Keratinocyte (primary cell): Measurements from ENCODE around the gene KMT5C. TPM values are rescaled to one million over a fixed set of nuclear protein-coding genes. Genes with fewer than 3 reads are reported as not detected.

Source experiments
- DNase-seq: peaks from one replicate; pipeline ENCODE4 v3.0.0-alpha.2; 2011; ENCODE audit warnings: low read depth, missing footprints, low spot score
- FAIRE-seq: peaks from 2 replicates; lab custom pipeline; 2011; peaks lifted over from hg19 to GRCh38; lab: Jason Lieb, UNC
- H2AFZ ChIP-seq: 2 replicates; pipeline ENCODE4 v1.6.0; 2012; ENCODE audit warnings: low read length, control low read depth, inconsistent platforms; ENCODE audit not compliant: control insufficient read depth
- H3K27ac ChIP-seq: 2 replicates; pipeline ENCODE4 v1.5.1; 2011; ENCODE audit warnings: low read length; ENCODE audit not compliant: control insufficient read depth, insufficient read depth
- H3K27me3 ChIP-seq: 3 replicates; pipeline ENCODE4 v1.6.0; 2011; ENCODE audit warnings: low read length; ENCODE audit not compliant: control insufficient read depth, insufficient read depth; ENCODE audit errors: extremely low read depth
- H3K36me3 ChIP-seq, 2 experiments: 2 replicates in 1 of 2; 3 replicates in 1 of 2; pipeline ENCODE4 v1.5.1; 2011; ENCODE audit warnings: low read length in 2 of 2, mild to moderate bottlenecking in 1 of 2; ENCODE audit not compliant: control insufficient read depth in 2 of 2, insufficient read depth in 2 of 2; ENCODE audit errors: extremely low read depth in 1 of 2
- H3K4me1 ChIP-seq: 3 replicates; pipeline ENCODE4 v1.5.1; 2011; ENCODE audit warnings: low read length; ENCODE audit not compliant: control insufficient read depth, insufficient read depth; ENCODE audit errors: extremely low read depth
- H3K4me2 ChIP-seq: 3 replicates; pipeline ENCODE4 v1.6.0; 2011; ENCODE audit warnings: low read depth, low read length; ENCODE audit not compliant: control insufficient read depth, insufficient read depth; ENCODE audit errors: extremely low read depth
- H3K4me3 ChIP-seq, 3 experiments: fragments of 200-600 bp in 1 of 3; sonication (generic) in 1 of 3; 2 replicates in 2 of 3; 3 replicates in 1 of 3; pipeline ENCODE4 v1.5.1; 2011 to 2016; ENCODE audit warnings: low read length in 3 of 3, mild to moderate bottlenecking in 3 of 3, control low read depth in 2 of 3, inconsistent platforms in 1 of 3, low read depth in 1 of 3, mixed read lengths in 1 of 3, mixed run types in 1 of 3, moderate library complexity in 1 of 3; ENCODE audit not compliant: control insufficient read depth in 2 of 3, insufficient read depth in 2 of 3; ENCODE audit errors: extremely low read depth in 1 of 3
- H3K79me2 ChIP-seq: 2 replicates; pipeline ENCODE4 v1.6.0; 2012; ENCODE audit warnings: low read length; ENCODE audit not compliant: control insufficient read depth, insufficient read depth
- H3K9ac ChIP-seq: 3 replicates; pipeline ENCODE4 v1.6.0; 2011; ENCODE audit warnings: low read length; ENCODE audit not compliant: control insufficient read depth, insufficient read depth; ENCODE audit errors: extremely low read depth
- H3K9me1 ChIP-seq: 3 replicates; pipeline ENCODE4 v1.6.0; 2011; ENCODE audit warnings: low read length; ENCODE audit not compliant: control insufficient read depth, insufficient read depth; ENCODE audit errors: extremely low read depth
- H3K9me3 ChIP-seq: 2 replicates; pipeline ENCODE4 v1.5.1; 2012; ENCODE audit warnings: low read depth, low read length; ENCODE audit not compliant: control insufficient read depth
- H4K20me1 ChIP-seq: 3 replicates; pipeline ENCODE4 v1.6.0; 2011; ENCODE audit warnings: low read length; ENCODE audit not compliant: control insufficient read depth, insufficient read depth; ENCODE audit errors: extremely low read depth
- EZH2 ChIP-seq: IDR thresholded peaks from one replicate; pipeline ENCODE4 v1.6.1; 2012; ENCODE audit warnings: inconsistent platforms, mild to moderate bottlenecking, low read length, moderate library complexity
- dilution Hi-C: fragments of 300-500 bp; cut with MboI; formaldehyde crosslinking; loops from one replicate; pipeline ENCODE4 v1.7.0; 2020; ENCODE audit warnings: low sequenced_read_pairs; ENCODE audit not compliant: extremely low pct_ligation_motif_present
- polyA plus RNA-seq, 5 experiments: library from polyadenylated mRNA; depleted of rRNA in 3 of 5; stranded (reverse) in 3 of 5; stranded (forward) in 1 of 5; unstranded in 1 of 5; fragments of >200 nt; gene quantifications; 1 replicate in 1 of 5; 2 replicates in 3 of 5; 3 replicates in 1 of 5; pipeline versions ENCODE4 v1.2.1 to v1.2.3, GENCODE V29; 2011 to 2012; ENCODE audit warnings: missing spikeins in 2 of 5, low read depth in 1 of 5, low replicate concordance in 1 of 5
- TF ChIP-seq, protein P1 (sequence below), 3 experiments: IDR thresholded peaks in 1 of 3; conservative IDR thresholded peaks in 1 of 3; optimal IDR thresholded peaks in 1 of 3; 2 replicates in 2 of 3; 3 replicates in 1 of 3; pipeline versions ENCODE3 to v1.5.1; 2011; ENCODE audit warnings: low read length in 3 of 3, mild to moderate bottlenecking in 3 of 3, moderate library complexity in 2 of 3, control low read depth in 1 of 3, inconsistent platforms in 1 of 3; ENCODE audit not compliant: insufficient read depth in 2 of 3; ENCODE audit errors: extremely low read depth in 1 of 3

Gene KMT5C
- polyA plus RNA-seq, 1 donor (not counting 4 experiments of a cell fraction or from before 2014, with no cell fraction given) = 4.3 TPM

GRCh38 chr19:55366790-55367189 is 27.1 kb downstream of the KMT5C start:
- Histone ChIP-seq H3K9me1 (no peaks in the 10 kb centered on the region), H4K20me1 (no peaks in the 10 kb centered on the region), H2AFZ (no peak overlapping the region), H3K9me3 (no peaks in the 10 kb centered on the region), H3K79me2 (no peaks in the 10 kb centered on the region), H3K27ac (no peak overlapping the region), H3K4me2 (no peak overlapping the region), H3K27me3 (peaks cover 7% of the 10 kb centered on the region), H3K9ac (no peak overlapping the region), H3K4me1 (peaks cover 15% of the 10 kb centered on the region), H3K36me3 (no peaks in the 10 kb centered on the region), H3K4me3 (no peak overlapping the region)
- no peak for FAIRE-seq
- DNase-seq = no peak
- dilution Hi-C loops = no loop called here
- no peak for TF ChIP-seq EZH2
- TF ChIP-seq, protein P1, sequence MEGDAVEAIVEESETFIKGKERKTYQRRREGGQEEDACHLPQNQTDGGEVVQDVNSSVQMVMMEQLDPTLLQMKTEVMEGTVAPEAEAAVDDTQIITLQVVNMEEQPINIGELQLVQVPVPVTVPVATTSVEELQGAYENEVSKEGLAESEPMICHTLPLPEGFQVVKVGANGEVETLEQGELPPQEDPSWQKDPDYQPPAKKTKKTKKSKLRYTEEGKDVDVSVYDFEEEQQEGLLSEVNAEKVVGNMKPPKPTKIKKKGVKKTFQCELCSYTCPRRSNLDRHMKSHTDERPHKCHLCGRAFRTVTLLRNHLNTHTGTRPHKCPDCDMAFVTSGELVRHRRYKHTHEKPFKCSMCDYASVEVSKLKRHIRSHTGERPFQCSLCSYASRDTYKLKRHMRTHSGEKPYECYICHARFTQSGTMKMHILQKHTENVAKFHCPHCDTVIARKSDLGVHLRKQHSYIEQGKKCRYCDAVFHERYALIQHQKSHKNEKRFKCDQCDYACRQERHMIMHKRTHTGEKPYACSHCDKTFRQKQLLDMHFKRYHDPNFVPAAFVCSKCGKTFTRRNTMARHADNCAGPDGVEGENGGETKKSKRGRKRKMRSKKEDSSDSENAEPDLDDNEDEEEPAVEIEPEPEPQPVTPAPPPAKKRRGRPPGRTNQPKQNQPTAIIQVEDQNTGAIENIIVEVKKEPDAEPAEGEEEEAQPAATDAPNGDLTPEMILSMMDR (optimal IDR thresholded peaks at IDR 0.05 in 1 of 3, IDR thresholded peaks at IDR 0.05 in 1 of 3, conservative IDR thresholded peaks at IDR 0.05 in 1 of 3; ENCODE audit: extremely low read depth in 1 of 3, insufficient read depth in 2 of 3, low read length in 3 of 3) = no peak

DNA sequence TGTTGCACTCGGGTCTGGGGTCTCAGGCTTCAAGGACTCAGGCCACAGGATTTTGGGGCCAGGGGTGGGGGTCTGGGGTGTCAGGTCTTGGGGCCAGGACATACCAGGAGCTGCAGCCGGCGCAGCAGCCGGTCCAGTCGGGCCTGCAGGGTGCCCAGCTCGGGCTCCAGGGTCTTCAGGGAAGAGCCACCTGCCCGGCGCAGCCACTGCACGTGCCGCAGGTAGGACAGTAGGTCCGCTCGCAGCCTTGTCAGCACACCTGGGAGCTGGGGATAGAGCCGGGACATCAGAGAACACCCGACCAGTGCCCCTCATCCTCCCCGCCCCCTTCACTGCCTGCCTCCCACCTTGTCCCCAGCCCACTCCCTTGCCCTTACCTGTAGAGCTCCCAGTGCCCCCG is 28.4 kb downstream of the KMT5C start:
- H2AFZ ChIP-seq = no peak overlapping the region
- H3K9ac ChIP-seq = no peak overlapping the region
- no peak overlapping the region for H3K27ac ChIP-seq
- DNase-seq (no peak), FAIRE-seq (no peak)
- dilution Hi-C loops = no loop called here
- peaks cover 15% of the 10 kb centered on the region for H3K4me1 ChIP-seq
- no peaks in the 10 kb centered on the region for H3K9me1 ChIP-seq
- no peak overlapping the region for H3K4me3 ChIP-seq
- TF ChIP-seq, protein P1 (optimal IDR thresholded peaks at IDR 0.05 in 1 of 3, IDR thresholded peaks at IDR 0.05 in 1 of 3, conservative IDR thresholded peaks at IDR 0.05 in 1 of 3; ENCODE audit: extremely low read depth in 1 of 3, insufficient read depth in 2 of 3, low read length in 3 of 3) = no peak
- TF ChIP-seq EZH2 = no peak
- H3K9me3 ChIP-seq = no peaks in the 10 kb centered on the region
- no peak overlapping the region for H3K4me2 ChIP-seq
- H3K27me3 ChIP-seq = peaks cover 7% of the 10 kb centered on the region
- no peaks in the 10 kb centered on the region for H3K79me2 ChIP-seq
- H3K36me3 ChIP-seq = no peaks in the 10 kb centered on the region
- no peaks in the 10 kb centered on the region for H4K20me1 ChIP-seq
